RWPE2 (cell line): ENCODE results near the gene KLF12.

Experiments
- ATAC-seq: fragments of 200-7000 bp; cut with Tn5 transposase; 3 replicates; pipeline ENCODE4 v1.9.1; 2021; ENCODE audit warnings: low read depth
- DNase-seq: peaks from one replicate; pipeline ENCODE4 v3.0.0-alpha.2; 2020; ENCODE audit warnings: low spot score
- H3K27ac ChIP-seq: fragments of 450-650 bp; 2 replicates; pipeline ENCODE4 v1.5.1; 2017; ENCODE audit warnings: mild to moderate bottlenecking; ENCODE audit not compliant: poor library complexity, severe bottlenecking
- H3K27me3 ChIP-seq: fragments of 250-450 bp; sonication (Bioruptor Pico); 2 replicates; pipeline ENCODE4 v1.5.1; 2021; ENCODE audit warnings: mild to moderate bottlenecking, moderate library complexity; ENCODE audit not compliant: insufficient read depth, poor library complexity, severe bottlenecking
- H3K36me3 ChIP-seq: fragments of 250-450 bp; sonication (Bioruptor Pico); 2 replicates; pipeline ENCODE4 v1.5.1; 2020; ENCODE audit warnings: low read depth, mild to moderate bottlenecking, moderate library complexity
- H3K4me1 ChIP-seq: fragments of 250-450 bp; sonication (Bioruptor Pico); 2 replicates; pipeline ENCODE4 v1.5.1; 2021; ENCODE audit warnings: mild to moderate bottlenecking, moderate library complexity; ENCODE audit not compliant: insufficient read depth, poor library complexity, severe bottlenecking
- H3K4me3 ChIP-seq: fragments of 250-450 bp; sonication (Bioruptor Pico); 2 replicates; pipeline ENCODE4 v1.5.1; 2021; ENCODE audit warnings: mild to moderate bottlenecking, moderate library complexity; ENCODE audit not compliant: severe bottlenecking
- H3K9me3 ChIP-seq: fragments of 250-450 bp; sonication (Bioruptor Pico); 2 replicates; pipeline ENCODE4 v1.5.1; 2021; ENCODE audit warnings: mild to moderate bottlenecking, moderate library complexity; ENCODE audit not compliant: severe bottlenecking
- CTCF ChIP-seq: fragments of 450-650 bp; IDR thresholded peaks from one replicate; pipeline ENCODE4 v1.5.1; 2017; ENCODE audit warnings: mild to moderate bottlenecking, moderate library complexity; ENCODE audit not compliant: poor library complexity, severe bottlenecking

The KLF12 gene

DNA sequence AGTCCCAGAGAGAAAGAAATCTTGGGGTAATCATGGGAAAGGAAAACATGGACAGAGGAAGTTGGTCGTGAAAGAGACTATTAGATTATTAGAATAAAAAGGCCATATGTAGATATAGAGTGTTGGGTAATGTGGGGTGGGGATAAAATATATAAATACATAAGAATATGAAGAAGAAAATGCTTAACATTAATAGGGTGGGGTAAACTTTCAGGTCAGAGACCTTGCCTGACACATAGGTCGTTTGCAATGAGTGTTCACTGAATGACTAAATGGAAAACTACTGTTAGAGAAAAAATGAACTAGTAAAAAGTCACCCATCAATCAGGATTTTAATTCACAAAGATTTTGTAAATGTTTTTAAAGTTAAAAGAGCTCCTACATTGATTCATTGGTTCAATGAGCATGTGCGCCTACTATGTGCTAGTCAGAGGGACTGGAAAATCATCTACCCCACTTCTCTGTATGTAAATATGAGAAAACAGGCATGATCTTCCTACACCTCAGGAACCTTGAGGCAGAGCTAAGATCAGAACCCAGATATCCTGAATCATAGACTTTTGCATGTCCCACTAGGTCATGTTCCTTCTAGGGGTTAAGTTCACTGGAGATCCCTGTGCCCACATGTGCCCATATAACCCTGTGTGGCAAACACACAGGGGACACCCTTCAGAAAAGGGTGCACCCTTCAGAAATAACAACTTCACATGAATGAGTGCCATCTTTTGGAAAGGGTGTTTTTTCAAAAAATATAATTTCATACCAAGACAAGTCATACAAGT, 24.6 kb upstream of the KLF12 start:
- H3K36me3 ChIP-seq, result no peaks in the 10 kb centered on the region
- no peaks in the 10 kb centered on the region for H3K27me3 ChIP-seq
- H3K4me1 ChIP-seq, result no peaks in the 10 kb centered on the region
- TF ChIP-seq CTCF, result no peak
- H3K9me3 ChIP-seq, result no peaks in the 10 kb centered on the region
- no peak overlapping the region for H3K27ac ChIP-seq
- DNase-seq (no peak), ATAC-seq (no peak)
- no peak overlapping the region for H3K4me3 ChIP-seq

DNA sequence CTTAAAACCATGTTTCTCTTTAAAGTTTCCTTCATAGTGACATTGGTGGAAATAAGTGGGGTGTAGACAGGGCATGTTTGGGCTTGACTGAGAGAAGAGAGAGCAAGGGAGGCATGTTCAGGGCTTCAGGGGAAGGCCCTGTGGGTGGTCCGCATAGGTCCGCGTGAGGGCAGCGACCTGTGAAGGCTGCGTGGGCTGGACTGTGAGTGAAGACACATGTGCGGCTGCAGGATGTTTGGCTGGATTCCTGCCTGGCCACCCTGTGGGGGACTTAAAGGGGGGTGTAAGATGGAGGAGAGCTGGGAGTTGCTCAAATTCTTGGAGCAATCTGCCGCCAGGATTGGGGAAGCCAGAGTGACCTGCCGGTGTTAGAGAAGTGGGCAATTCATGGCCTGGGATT, 23.8 kb upstream of the KLF12 start:
- H3K9me3 ChIP-seq, result no peaks in the 10 kb centered on the region
- no peaks in the 10 kb centered on the region for H3K27me3 ChIP-seq
- ATAC-seq (no peak), DNase-seq (no peak)
- no peaks in the 10 kb centered on the region for H3K4me1 ChIP-seq
- TF ChIP-seq CTCF, result no peak
- no peak overlapping the region for H3K27ac ChIP-seq
- no peaks in the 10 kb centered on the region for H3K36me3 ChIP-seq
- no peak overlapping the region for H3K4me3 ChIP-seq

DNA sequence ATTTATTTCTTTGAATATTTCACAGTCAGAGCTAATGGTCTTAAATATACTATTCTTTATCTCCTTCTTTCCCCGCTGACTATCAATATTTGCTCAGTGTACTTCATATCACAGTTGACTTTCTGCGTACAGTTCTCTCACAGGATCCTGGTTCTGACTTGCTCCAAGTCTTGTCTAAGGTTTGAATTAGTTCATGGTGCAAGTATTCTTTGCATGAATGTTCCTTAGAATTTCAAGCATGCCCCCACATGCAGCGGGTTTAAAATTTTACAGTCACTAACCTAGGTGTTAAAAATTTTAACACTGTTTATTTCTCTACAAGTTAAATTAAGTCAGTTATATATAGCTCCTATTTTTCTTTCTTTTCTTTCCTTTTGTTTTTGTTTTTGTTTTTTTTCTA, 20.8 kb upstream of the KLF12 start:
- no peaks in the 10 kb centered on the region for H3K27me3 ChIP-seq
- H3K36me3 ChIP-seq, result no peaks in the 10 kb centered on the region
- no peaks in the 10 kb centered on the region for H3K4me1 ChIP-seq
- H3K4me3 ChIP-seq, result no peak overlapping the region
- no peaks in the 10 kb centered on the region for H3K9me3 ChIP-seq
- no peak overlapping the region for H3K27ac ChIP-seq
- ATAC-seq (no peak), DNase-seq (no peak)
- no peak for TF ChIP-seq CTCF

GRCh38 chr13:74153316-74153715, 19.1 kb upstream of the KLF12 start:
- Histone ChIP-seq H3K4me1 (no peaks in the 10 kb centered on the region), H3K27me3 (no peaks in the 10 kb centered on the region), H3K9me3 (no peaks in the 10 kb centered on the region), H3K4me3 (no peak overlapping the region), H3K27ac (no peak overlapping the region), H3K36me3 (no peaks in the 10 kb centered on the region)
- DNase-seq, result no peak
- ATAC-seq, result no peak
- no peak for TF ChIP-seq CTCF

DNA sequence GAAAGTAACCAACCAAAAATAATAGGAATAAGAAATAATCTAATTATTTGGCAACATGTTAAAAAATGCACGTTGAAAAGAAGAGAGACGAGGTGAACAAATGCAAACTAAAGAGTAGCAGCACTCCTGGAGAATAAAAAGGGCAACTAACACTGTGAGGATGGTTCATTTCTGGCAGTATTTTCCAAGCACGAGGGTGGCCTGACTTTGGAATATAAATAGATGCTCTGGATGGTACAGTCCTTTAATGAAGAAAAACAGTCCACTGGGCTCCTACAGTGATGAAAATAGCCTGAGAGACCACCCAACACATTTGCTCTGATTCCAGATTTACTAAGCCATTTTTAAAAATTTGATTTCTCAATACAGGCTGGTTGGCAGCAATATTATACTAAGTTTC, 17.7 kb upstream of the KLF12 start:
- no peaks in the 10 kb centered on the region for H3K36me3 ChIP-seq
- DNase-seq (no peak), ATAC-seq (no peak)
- H3K27ac ChIP-seq, result no peak overlapping the region
- H3K4me1 ChIP-seq, result no peaks in the 10 kb centered on the region
- H3K4me3 ChIP-seq, result no peak overlapping the region
- TF ChIP-seq CTCF, result no peak
- no peaks in the 10 kb centered on the region for H3K9me3 ChIP-seq
- no peaks in the 10 kb centered on the region for H3K27me3 ChIP-seq
